Hepatocyte (in vitro differentiated cells): Measurements from ENCODE around the gene LAMB4.

Experiments
- EZH2 ChIP-seq: fragments of 200-600 bp; sonication (generic); IDR thresholded peaks from 2 replicates; pipeline ENCODE4 v1.6.1; 2016; ENCODE audit warnings: antibody characterized with exemption, mild to moderate bottlenecking, borderline replicate concordance
- TF ChIP-seq, protein P1 (sequence below): fragments of 200-600 bp; sonication (generic); IDR thresholded peaks from 2 replicates; pipeline ENCODE4 v1.5.1; 2016; ENCODE audit warnings: antibody characterized with exemption, mild to moderate bottlenecking; ENCODE audit not compliant: poor library complexity

DNA sequence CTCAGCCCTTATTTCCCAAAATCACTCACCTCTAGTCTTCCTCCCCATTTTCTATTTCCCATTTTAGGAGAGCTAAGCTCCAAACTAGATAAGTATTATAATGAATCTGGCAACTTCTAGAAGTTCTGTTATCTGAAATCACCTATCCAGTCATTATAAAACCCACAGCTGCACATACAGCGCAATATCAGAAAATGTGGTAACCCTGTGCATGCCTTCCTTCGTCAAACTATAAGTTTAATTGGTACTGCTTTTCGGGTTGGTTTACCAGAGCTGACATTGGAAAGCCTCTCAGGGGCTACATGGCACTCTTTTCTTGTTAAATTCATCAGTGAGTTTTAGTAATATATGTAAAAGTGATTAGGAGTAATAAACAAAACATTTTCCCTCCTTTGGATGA is 1.6 kb downstream of the LAMB4 start:
- TF ChIP-seq, protein P1, sequence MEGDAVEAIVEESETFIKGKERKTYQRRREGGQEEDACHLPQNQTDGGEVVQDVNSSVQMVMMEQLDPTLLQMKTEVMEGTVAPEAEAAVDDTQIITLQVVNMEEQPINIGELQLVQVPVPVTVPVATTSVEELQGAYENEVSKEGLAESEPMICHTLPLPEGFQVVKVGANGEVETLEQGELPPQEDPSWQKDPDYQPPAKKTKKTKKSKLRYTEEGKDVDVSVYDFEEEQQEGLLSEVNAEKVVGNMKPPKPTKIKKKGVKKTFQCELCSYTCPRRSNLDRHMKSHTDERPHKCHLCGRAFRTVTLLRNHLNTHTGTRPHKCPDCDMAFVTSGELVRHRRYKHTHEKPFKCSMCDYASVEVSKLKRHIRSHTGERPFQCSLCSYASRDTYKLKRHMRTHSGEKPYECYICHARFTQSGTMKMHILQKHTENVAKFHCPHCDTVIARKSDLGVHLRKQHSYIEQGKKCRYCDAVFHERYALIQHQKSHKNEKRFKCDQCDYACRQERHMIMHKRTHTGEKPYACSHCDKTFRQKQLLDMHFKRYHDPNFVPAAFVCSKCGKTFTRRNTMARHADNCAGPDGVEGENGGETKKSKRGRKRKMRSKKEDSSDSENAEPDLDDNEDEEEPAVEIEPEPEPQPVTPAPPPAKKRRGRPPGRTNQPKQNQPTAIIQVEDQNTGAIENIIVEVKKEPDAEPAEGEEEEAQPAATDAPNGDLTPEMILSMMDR, result no peak
- no peak for TF ChIP-seq EZH2
